ENCODE measurements around the gene SNX30.

SNX30 gene

GRCh38 chr9:112890106-112891081 is 139.8 kb downstream of the SNX30 start, which contains the start of gene SLC46A2:
Gene SLC46A2 (minus strand): TSS chr9:112890876. CDS start chr9:112890681, 195 bp downstream.
- H3K27ac ChIP-seq: no peak within 1 kb of the TSS; the same call in 1 of the 2 replicates
- peak; percentile 28; the same call in 1 of the 2 replicates for TF ChIP-seq CTCF (conservative IDR thresholded peaks at IDR 0.05)

- no peak for TF ChIP-seq CTCF (conservative IDR thresholded peaks at IDR 0.05)
These were observed 141.0 kb downstream of the SNX30 start for GRCh38 chr9:112891521-112891920.

GRCh38 chr9:112892981-112893380 is 142.4 kb downstream of the SNX30 start:
- no peak overlapping the region for H3K27ac ChIP-seq
- TF ChIP-seq CTCF (conservative IDR thresholded peaks at IDR 0.05): no peak

More at GRCh38 chr9:112891521-112891920, 141.0 kb downstream of the SNX30 start:
- no peak overlapping the region for H3K27ac ChIP-seq

- no peak overlapping the region for H3K27ac ChIP-seq
These were observed 143.5 kb downstream of the SNX30 start for GRCh38 chr9:112894041-112894440.

GRCh38 chr9:112894699-112895098 is 144.1 kb downstream of the SNX30 start:
- H3K27ac ChIP-seq: no peak overlapping the region
- TF ChIP-seq CTCF (conservative IDR thresholded peaks at IDR 0.05): no peak

More at GRCh38 chr9:112894041-112894440, 143.5 kb downstream of the SNX30 start:
- no peak for TF ChIP-seq CTCF (conservative IDR thresholded peaks at IDR 0.05)

GRCh38 chr9:112896131-112896530 is 145.6 kb downstream of the SNX30 start:
- H3K27ac ChIP-seq: no peak overlapping the region
- no peak for TF ChIP-seq CTCF (conservative IDR thresholded peaks at IDR 0.05)

- TF ChIP-seq CTCF (conservative IDR thresholded peaks at IDR 0.05): no peak
- no peak overlapping the region for H3K27ac ChIP-seq
These were observed 148.3 kb downstream of the SNX30 start for GRCh38 chr9:112898872-112899311.
